Gastroesophageal sphincter (tissue), 3 donors: Measurements from ENCODE around the gene HLCS.

ENCODE experiments used
- POLR2AphosphoS5 ChIP-seq: sonication (generic); formaldehyde crosslinking; IDR thresholded peaks from one replicate; pipeline ENCODE4 v1.6.1; 2017; ENCODE audit warnings: antibody characterized with exemption
- TF ChIP-seq, protein P1 (sequence below), 4 experiments: fragments of 200-600 bp in 2 of 4; fragments of 450-650 bp in 2 of 4; sonication (generic) in 1 of 4; IDR thresholded peaks; one replicate each; pipeline ENCODE4 v1.5.1; 2017 to 2019; ENCODE audit warnings: antibody characterized with exemption in 4 of 4, mild to moderate bottlenecking in 2 of 4, moderate library complexity in 2 of 4

DNA sequence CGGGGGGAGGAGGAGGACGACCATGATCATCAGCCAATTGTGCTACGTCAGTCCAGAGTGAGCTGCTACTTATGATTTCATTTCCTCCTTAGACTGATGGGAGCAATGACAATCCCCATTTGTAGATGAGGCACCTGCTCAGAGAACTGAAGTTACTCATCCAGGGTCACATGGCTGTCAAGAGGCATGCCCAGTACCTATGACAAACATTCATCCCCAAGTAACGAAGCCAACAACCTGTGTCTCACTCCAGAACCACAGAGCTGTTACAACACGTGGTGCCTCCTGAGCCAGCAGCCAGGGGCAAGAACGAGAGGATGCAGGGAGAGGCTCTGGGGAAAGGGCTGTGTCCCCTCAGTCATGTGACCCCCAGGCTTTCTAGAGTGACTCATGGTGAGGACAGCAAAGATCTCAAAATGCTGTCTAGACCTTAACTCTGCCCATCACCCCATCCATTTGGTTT is 173.9 kb downstream of the HLCS start:
- TF ChIP-seq, protein P1, sequence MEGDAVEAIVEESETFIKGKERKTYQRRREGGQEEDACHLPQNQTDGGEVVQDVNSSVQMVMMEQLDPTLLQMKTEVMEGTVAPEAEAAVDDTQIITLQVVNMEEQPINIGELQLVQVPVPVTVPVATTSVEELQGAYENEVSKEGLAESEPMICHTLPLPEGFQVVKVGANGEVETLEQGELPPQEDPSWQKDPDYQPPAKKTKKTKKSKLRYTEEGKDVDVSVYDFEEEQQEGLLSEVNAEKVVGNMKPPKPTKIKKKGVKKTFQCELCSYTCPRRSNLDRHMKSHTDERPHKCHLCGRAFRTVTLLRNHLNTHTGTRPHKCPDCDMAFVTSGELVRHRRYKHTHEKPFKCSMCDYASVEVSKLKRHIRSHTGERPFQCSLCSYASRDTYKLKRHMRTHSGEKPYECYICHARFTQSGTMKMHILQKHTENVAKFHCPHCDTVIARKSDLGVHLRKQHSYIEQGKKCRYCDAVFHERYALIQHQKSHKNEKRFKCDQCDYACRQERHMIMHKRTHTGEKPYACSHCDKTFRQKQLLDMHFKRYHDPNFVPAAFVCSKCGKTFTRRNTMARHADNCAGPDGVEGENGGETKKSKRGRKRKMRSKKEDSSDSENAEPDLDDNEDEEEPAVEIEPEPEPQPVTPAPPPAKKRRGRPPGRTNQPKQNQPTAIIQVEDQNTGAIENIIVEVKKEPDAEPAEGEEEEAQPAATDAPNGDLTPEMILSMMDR (IDR thresholded peaks at IDR 0.05), result no peak
- no peak for TF ChIP-seq POLR2AphosphoS5
